Neural cell (in vitro differentiated cells): ENCODE data around the gene RHOF. TPM values are rescaled to one million over a fixed set of nuclear protein-coding genes. Genes with fewer than 3 reads are reported as not detected.

Experiments
- H2AFZ ChIP-seq: fragments of 200-600, 300-800 bp; sonication (generic), shearing (Covaris generic); 2 replicates; pipeline ENCODE4 v1.6.0; 2014; ENCODE audit warnings: low read depth, mild to moderate bottlenecking, antibody characterized with exemption, low read length, moderate library complexity
- H3F3A ChIP-seq: fragments of 200-600 bp; shearing (Covaris generic); 2 replicates; pipeline ENCODE4 v1.6.1; 2016; ENCODE audit warnings: mild to moderate bottlenecking, moderate library complexity, mixed read lengths, antibody characterized with exemption, low read length; ENCODE audit not compliant: insufficient read depth, poor library complexity, severe bottlenecking
- H3K27ac ChIP-seq: fragments of 200-600, 300-800 bp; sonication (generic), shearing (Covaris generic); 2 replicates; pipeline ENCODE4 v1.5.1; 2014; ENCODE audit warnings: mild to moderate bottlenecking, low read length, moderate library complexity
- H3K27me3 ChIP-seq: fragments of 300-800, 200-600 bp; sonication (generic), shearing (Covaris generic); 2 replicates; pipeline ENCODE4 v1.6.0; 2014; ENCODE audit warnings: mild to moderate bottlenecking, low read depth, low read length, moderate library complexity; ENCODE audit not compliant: insufficient read depth
- H3K36me3 ChIP-seq: fragments of 300-800, 200-600 bp; sonication (generic), shearing (Covaris generic); 2 replicates; pipeline ENCODE4 v1.5.1; 2014; ENCODE audit warnings: mild to moderate bottlenecking, antibody characterized with exemption, low read length, moderate library complexity; ENCODE audit not compliant: insufficient read depth
- H3K4me2 ChIP-seq: fragments of 300-800, 200-600 bp; sonication (generic), shearing (Covaris generic); 2 replicates; pipeline ENCODE4 v1.6.0; 2014; ENCODE audit warnings: mild to moderate bottlenecking, low read length
- H3K4me3 ChIP-seq: fragments of 300-800, 200-600 bp; sonication (generic), shearing (Covaris generic); 2 replicates; pipeline ENCODE4 v1.5.1; 2014; ENCODE audit warnings: mild to moderate bottlenecking, low read length, moderate library complexity
- H3K79me2 ChIP-seq: fragments of 200-600 bp; shearing (Covaris generic); replicated peaks from 2 replicates; pipeline ENCODE4 v1.6.0; 2014; ENCODE audit warnings: mild to moderate bottlenecking, low read length, moderate library complexity; ENCODE audit not compliant: insufficient read depth
- H3K9ac ChIP-seq: fragments of 300-800, 200-600 bp; sonication (generic), shearing (Covaris generic); 2 replicates; pipeline ENCODE4 v1.6.1; 2016; ENCODE audit warnings: mild to moderate bottlenecking, low read length, mixed read lengths
- H3K9me2 ChIP-seq: fragments of 200-600 bp; shearing (Covaris generic); 2 replicates; pipeline ENCODE4 v1.6.1; 2016; ENCODE audit warnings: mild to moderate bottlenecking, low read length, mixed read lengths; ENCODE audit not compliant: insufficient read depth
- H3K9me3 ChIP-seq: fragments of 200-600, 300-800 bp; sonication (generic), shearing (Covaris generic); 2 replicates; pipeline ENCODE4 v1.6.1; 2016; ENCODE audit warnings: mild to moderate bottlenecking, mixed run types, low read length, moderate library complexity, mixed read lengths
- H4K20me1 ChIP-seq: fragments of 200-600 bp; shearing (Covaris generic); 2 replicates; pipeline ENCODE4 v1.6.1; 2016; ENCODE audit warnings: mild to moderate bottlenecking, mixed run types; ENCODE audit not compliant: insufficient read depth
- EP300 ChIP-seq: fragments of 450-650 bp; conservative IDR thresholded peaks from 2 replicates; pipeline ENCODE4 v1.6.1; 2014; ENCODE audit warnings: antibody characterized with exemption, mild to moderate bottlenecking, moderate library complexity; ENCODE audit not compliant: poor library complexity, severe bottlenecking
- EZH2 ChIP-seq: fragments of 200-600, 300-800 bp; shearing (Covaris generic), sonication (generic); IDR thresholded peaks from 2 replicates; pipeline ENCODE4 v1.6.1; 2014; ENCODE audit warnings: antibody characterized with exemption, low read length, borderline replicate concordance, mild to moderate bottlenecking; ENCODE audit not compliant: insufficient read depth, poor library complexity, severe bottlenecking
- MXI1 ChIP-seq: fragments of 450-650 bp; conservative IDR thresholded peaks from 2 replicates; pipeline ENCODE4 v1.6.1; 2014; ENCODE audit warnings: antibody characterized with exemption, mild to moderate bottlenecking; ENCODE audit not compliant: poor library complexity, severe bottlenecking
- POLR2AphosphoS5 ChIP-seq: IDR thresholded peaks from 2 replicates; pipeline ENCODE4 v1.6.1; 2012
- RAD21 ChIP-seq: fragments of 450-650 bp; conservative IDR thresholded peaks from 2 replicates; pipeline ENCODE4 v1.6.1; 2014; ENCODE audit warnings: antibody characterized with exemption, mild to moderate bottlenecking, moderate library complexity
- REST ChIP-seq: IDR thresholded peaks from 2 replicates; pipeline ENCODE4 v1.6.1; 2012; ENCODE audit warnings: borderline replicate concordance
- SMC3 ChIP-seq: fragments of 450-650 bp; conservative IDR thresholded peaks from 2 replicates; pipeline ENCODE4 v1.6.1; 2014; ENCODE audit warnings: antibody characterized with exemption, mild to moderate bottlenecking, moderate library complexity; ENCODE audit not compliant: poor library complexity
- TAF1 ChIP-seq: IDR thresholded peaks from 2 replicates; pipeline ENCODE4 v1.6.1; 2012; ENCODE audit warnings: low read depth
- polyA plus RNA-seq: library from polyadenylated mRNA; depleted of rRNA; stranded (reverse); fragments of >200 nt; gene quantifications from 2 replicates; pipeline ENCODE4 v1.2.3, GENCODE V29; 2014
- TF ChIP-seq, protein P1 (sequence below): fragments of 450-650 bp; IDR thresholded peaks from 2 replicates; pipeline ENCODE4 v1.5.1; 2014; ENCODE audit warnings: antibody characterized with exemption, mild to moderate bottlenecking, moderate library complexity; ENCODE audit not compliant: poor library complexity, severe bottlenecking

The RHOF gene
- polyA plus RNA-seq, 1 donor from 2014 or later, result 14.7 TPM

- Histone ChIP-seq H3K27ac (no peak overlapping the region), H2AFZ (no peak overlapping the region), H3K9me2 (no peaks in the 10 kb centered on the region), H3K4me3 (no peak overlapping the region), H3K9ac (no peak overlapping the region), H4K20me1 (no peaks in the 10 kb centered on the region), H3K27me3 (no peaks in the 10 kb centered on the region), H3K36me3 (no peaks in the 10 kb centered on the region), H3F3A (no peaks in the 10 kb centered on the region), H3K4me2 (no peak overlapping the region), H3K79me2 (no peaks in the 10 kb centered on the region), H3K9me3 (no peaks in the 10 kb centered on the region)
- TF ChIP-seq POLR2AphosphoS5 (no peak), TAF1 (no peak), RAD21 (no peak), SMC3 (no peak), EZH2 (no peak), EP300 (no peak), REST (no peak), MXI1 (no peak)
Measured at GRCh38 chr12:121781998-121782979, 11.2 kb downstream of the RHOF start.

- no peaks in the 10 kb centered on the region for H3K9me3 ChIP-seq
- H3K9me2 ChIP-seq, result no peaks in the 10 kb centered on the region
- no peak overlapping the region for H3K27ac ChIP-seq
- no peaks in the 10 kb centered on the region for H3K27me3 ChIP-seq
- no peaks in the 10 kb centered on the region for H3K36me3 ChIP-seq
- no peak overlapping the region for H3K9ac ChIP-seq
- no peaks in the 10 kb centered on the region for H3F3A ChIP-seq
- no peak overlapping the region for H2AFZ ChIP-seq
- no peaks in the 10 kb centered on the region for H4K20me1 ChIP-seq
- H3K79me2 ChIP-seq, result no peaks in the 10 kb centered on the region
- H3K4me2 ChIP-seq, result no peak overlapping the region
- TF ChIP-seq TAF1 (no peak), POLR2AphosphoS5 (no peak)
- TF ChIP-seq, protein P1, sequence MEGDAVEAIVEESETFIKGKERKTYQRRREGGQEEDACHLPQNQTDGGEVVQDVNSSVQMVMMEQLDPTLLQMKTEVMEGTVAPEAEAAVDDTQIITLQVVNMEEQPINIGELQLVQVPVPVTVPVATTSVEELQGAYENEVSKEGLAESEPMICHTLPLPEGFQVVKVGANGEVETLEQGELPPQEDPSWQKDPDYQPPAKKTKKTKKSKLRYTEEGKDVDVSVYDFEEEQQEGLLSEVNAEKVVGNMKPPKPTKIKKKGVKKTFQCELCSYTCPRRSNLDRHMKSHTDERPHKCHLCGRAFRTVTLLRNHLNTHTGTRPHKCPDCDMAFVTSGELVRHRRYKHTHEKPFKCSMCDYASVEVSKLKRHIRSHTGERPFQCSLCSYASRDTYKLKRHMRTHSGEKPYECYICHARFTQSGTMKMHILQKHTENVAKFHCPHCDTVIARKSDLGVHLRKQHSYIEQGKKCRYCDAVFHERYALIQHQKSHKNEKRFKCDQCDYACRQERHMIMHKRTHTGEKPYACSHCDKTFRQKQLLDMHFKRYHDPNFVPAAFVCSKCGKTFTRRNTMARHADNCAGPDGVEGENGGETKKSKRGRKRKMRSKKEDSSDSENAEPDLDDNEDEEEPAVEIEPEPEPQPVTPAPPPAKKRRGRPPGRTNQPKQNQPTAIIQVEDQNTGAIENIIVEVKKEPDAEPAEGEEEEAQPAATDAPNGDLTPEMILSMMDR, result no peak
- H3K4me3 ChIP-seq, result no peak overlapping the region
Measured at GRCh38 chr12:121781484-121781997, 11.9 kb downstream of the RHOF start.
